ENCODE data around the gene HOXB4.

Gene HOXB4

GRCh38 chr17:48571826-48572417 is 6.2 kb downstream of the HOXB4 start:
- DNase-seq (ENCODE audit: low read depth) = no peak

GRCh38 chr17:48571024-48571818 is 6.9 kb downstream of the HOXB4 start:
- DNase-seq (ENCODE audit: low read depth) = no peak

- no peak for DNase-seq (ENCODE audit: low read depth)
These were observed 7.7 kb downstream of the HOXB4 start for GRCh38 chr17:48570325-48571023.

- no peak for DNase-seq (ENCODE audit: low read depth)
These were observed 8.4 kb downstream of the HOXB4 start for GRCh38 chr17:48569674-48570324.

GRCh38 chr17:48569240-48569582 is 8.9 kb downstream of the HOXB4 start:
- no peak for DNase-seq (ENCODE audit: low read depth)

- DNase-seq (ENCODE audit: low read depth) = no peak
These were observed 9.5 kb downstream of the HOXB4 start for GRCh38 chr17:48568499-48569239.

GRCh38 chr17:48567646-48568354 is 10.3 kb downstream of the HOXB4 start:
- DNase-seq (ENCODE audit: low read depth) = no peak

- no peak for DNase-seq (ENCODE audit: low read depth)
These were observed 10.9 kb downstream of the HOXB4 start for GRCh38 chr17:48567209-48567608.

GRCh38 chr17:48566717-48567116 is 11.4 kb downstream of the HOXB4 start:
- no peak for DNase-seq (ENCODE audit: low read depth)

GRCh38 chr17:48565925-48566710 is 12.0 kb downstream of the HOXB4 start:
- no peak for DNase-seq (ENCODE audit: low read depth)

GRCh38 chr17:48565022-48565554 is 13.1 kb downstream of the HOXB4 start:
- no peak for DNase-seq (ENCODE audit: low read depth)

- no peak for DNase-seq (ENCODE audit: low read depth)
These were observed 13.7 kb downstream of the HOXB4 start for GRCh38 chr17:48564188-48565021.

GRCh38 chr17:48563867-48564187 is 14.3 kb downstream of the HOXB4 start:
- DNase-seq (ENCODE audit: low read depth) = no peak

- no peak for DNase-seq (ENCODE audit: low read depth)
These were observed 14.7 kb downstream of the HOXB4 start for GRCh38 chr17:48563385-48563838.

GRCh38 chr17:48562934-48563333 is 15.2 kb downstream of the HOXB4 start:
- DNase-seq (ENCODE audit: low read depth) = no peak

GRCh38 chr17:48561884-48562810 is 16.0 kb downstream of the HOXB4 start:
- DNase-seq (ENCODE audit: low read depth) = no peak

GRCh38 chr17:48559840-48560817 is 18.0 kb downstream of the HOXB4 start:
- DNase-seq (ENCODE audit: low read depth) = no peak
